Ascending aorta (tissue), 2 donors: ENCODE measurements around the gene ARHGAP10. TPM values are rescaled to one million over a fixed set of nuclear protein-coding genes. Genes with fewer than 3 reads are reported as not detected.

ENCODE experiments used
- DNase-seq, 2 donors: peaks; one replicate each; pipeline ENCODE4 v3.0.0-alpha.2; 2019; ENCODE audit warnings: low spot score in 2 of 2
- H3K27ac ChIP-seq, 2 donors: fragments of 200-600 bp; sonication (generic); one replicate each; pipeline ENCODE4 v1.5.1; 2016 to 2017; ENCODE audit warnings: mild to moderate bottlenecking in 1 of 2
- H3K27me3 ChIP-seq: fragments of 200-600 bp; sonication (generic); one replicate; pipeline ENCODE4 v1.5.1; 2017
- H3K36me3 ChIP-seq, 2 donors: fragments of 200-600 bp; sonication (generic); one replicate each; pipeline ENCODE4 v1.5.1; 2016
- H3K4me1 ChIP-seq, 2 donors: fragments of 200-600 bp; sonication (generic); one replicate each; pipeline ENCODE4 v1.5.1; 2016 to 2017; ENCODE audit warnings: mild to moderate bottlenecking in 1 of 2
- H3K4me3 ChIP-seq, 2 donors: fragments of 200-600 bp; sonication (generic); one replicate each; pipeline ENCODE4 v1.5.1; 2016 to 2017; ENCODE audit warnings: mild to moderate bottlenecking in 1 of 2
- H3K9me3 ChIP-seq, 2 donors: fragments of 200-600 bp; sonication (generic); one replicate each; pipeline ENCODE4 v1.5.1; 2016
- CTCF ChIP-seq, 3 experiments: fragments of 200-600 bp in 2 of 3; fragments of 450-650 bp in 1 of 3; sonication (generic) in 2 of 3; IDR thresholded peaks; one replicate each; pipeline ENCODE4 v1.5.1; 2016 to 2019; ENCODE audit warnings: antibody characterized with exemption in 3 of 3, mild to moderate bottlenecking in 1 of 3, moderate library complexity in 1 of 3
- intact Hi-C: fragments of 100-400 bp; cut with DNase I; formaldehyde crosslinking; loops from one replicate; pipeline ENCODE4 v1.15.1; 2023
- total RNA-seq: library from RNA; depleted of rRNA; stranded (reverse); fragments of >200 nt; gene quantifications from one replicate; pipeline ENCODE4 v1.1.0, GENCODE V29; 2016

The ARHGAP10 gene
- total RNA-seq, 1 donor from 2014 or later = 77.3 TPM

DNA sequence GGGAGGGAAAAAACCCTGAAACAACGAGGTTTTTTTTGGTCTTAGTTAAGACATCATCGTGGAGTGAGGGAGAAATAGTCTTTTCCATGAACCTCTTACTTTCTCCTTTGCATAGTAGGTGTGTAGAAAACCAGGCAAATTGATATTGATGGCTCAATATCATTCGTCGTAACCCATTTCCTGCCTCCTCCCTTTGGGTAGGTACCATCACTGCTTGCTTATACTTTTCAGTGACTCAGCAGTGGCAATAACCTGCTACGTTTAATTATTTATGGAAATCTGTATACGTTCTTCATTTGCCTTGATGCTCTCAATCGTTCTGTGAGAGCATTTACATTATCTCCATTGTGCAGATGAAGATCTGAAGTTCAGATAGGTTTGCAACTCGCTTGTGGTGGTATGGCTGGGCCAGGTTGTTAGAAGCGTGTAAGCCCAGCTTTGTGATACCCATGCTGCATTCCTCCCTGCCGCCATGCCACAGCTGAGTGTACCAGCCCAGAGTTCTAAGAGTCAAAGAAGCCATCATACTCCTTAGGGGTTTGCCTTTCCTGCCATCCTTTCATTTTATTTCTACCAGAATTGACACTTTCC is 212.9 kb downstream of the ARHGAP10 start:
- peaks cover 0 to 4% of the 10 kb centered on the region in 2 donors for H3K4me1 ChIP-seq
- no peak overlapping the region for H3K27ac ChIP-seq
- H3K36me3 ChIP-seq = peaks cover 38 to 56% of the 10 kb centered on the region in 2 donors
- TF ChIP-seq CTCF (IDR thresholded peaks at IDR 0.05) = no peak
- intact Hi-C loops = no loop called here
- H3K4me3 ChIP-seq = no peak overlapping the region
- H3K9me3 ChIP-seq = no peaks in the 10 kb centered on the region
- no peaks in the 10 kb centered on the region for H3K27me3 ChIP-seq
- no peak for DNase-seq

DNA sequence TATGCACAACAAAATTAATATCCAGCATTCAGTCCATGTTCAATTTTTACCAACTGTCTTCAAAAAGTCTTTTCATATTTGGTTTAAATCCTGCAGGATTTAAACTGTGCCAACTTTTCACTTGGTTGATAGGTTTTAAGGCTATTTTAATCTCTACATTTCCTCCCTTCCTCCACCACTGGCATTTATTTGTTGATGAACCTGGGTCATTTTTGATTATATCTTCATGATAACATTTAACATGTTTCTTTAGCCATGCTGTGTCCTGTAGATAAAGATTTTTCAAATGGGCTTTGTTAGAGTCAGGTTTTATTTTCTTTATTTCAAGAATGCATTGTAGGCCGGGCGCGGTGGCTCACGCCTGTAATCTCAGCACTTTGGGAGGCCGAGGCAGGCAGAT is 216.4 kb downstream of the ARHGAP10 start:
- H3K9me3 ChIP-seq = peaks cover 0 to 3% of the 10 kb centered on the region in 2 donors
- H3K36me3 ChIP-seq = peaks cover 31 to 78% of the 10 kb centered on the region in 2 donors
- DNase-seq = no peak
- no peak overlapping the region for H3K4me3 ChIP-seq
- no peaks in the 10 kb centered on the region for H3K4me1 ChIP-seq
- no peaks in the 10 kb centered on the region for H3K27me3 ChIP-seq
- intact Hi-C loops = no loop called here
- no peak overlapping the region for H3K27ac ChIP-seq
- TF ChIP-seq CTCF (IDR thresholded peaks at IDR 0.05) = no peak

GRCh38 chr4:147950261-147950660 is 218.4 kb downstream of the ARHGAP10 start:
- Histone ChIP-seq H3K4me3 (no peak overlapping the region), H3K27ac (no peak overlapping the region), H3K9me3 (peaks cover 0 to 7% of the 10 kb centered on the region in 2 donors), H3K27me3 (no peaks in the 10 kb centered on the region), H3K36me3 (peaks cover 28 to 71% of the 10 kb centered on the region in 2 donors), H3K4me1 (no peaks in the 10 kb centered on the region)
- intact Hi-C loops = no loop called here
- TF ChIP-seq CTCF (IDR thresholded peaks at IDR 0.05) = no peak
- DNase-seq = no peak

DNA sequence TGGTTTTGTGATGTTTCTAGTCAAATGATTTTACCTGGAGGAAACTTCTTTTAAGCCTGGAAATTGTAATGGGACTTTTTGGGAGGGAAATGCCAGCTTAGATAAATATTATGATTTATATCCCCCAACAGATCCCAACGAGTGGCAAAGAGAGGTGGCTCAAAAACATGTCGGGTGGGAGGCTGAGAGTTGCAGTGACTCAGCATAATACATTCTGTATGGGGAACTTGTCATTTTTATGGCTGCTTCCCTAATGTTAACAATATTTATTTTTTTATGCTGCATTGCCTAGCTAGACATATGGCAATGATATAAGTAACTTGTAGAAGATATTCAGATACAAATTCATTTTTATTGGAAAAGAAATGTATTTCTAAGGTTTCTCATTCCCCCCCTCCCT is 219.0 kb downstream of the ARHGAP10 start:
- Histone ChIP-seq H3K27ac (no peak overlapping the region), H3K4me1 (no peaks in the 10 kb centered on the region), H3K27me3 (no peaks in the 10 kb centered on the region), H3K36me3 (peaks cover 24 to 66% of the 10 kb centered on the region in 2 donors), H3K4me3 (no peak overlapping the region), H3K9me3 (peaks cover 0 to 7% of the 10 kb centered on the region in 2 donors)
- DNase-seq = no peak
- intact Hi-C loops = no loop called here
- TF ChIP-seq CTCF (IDR thresholded peaks at IDR 0.05) = no peak

DNA sequence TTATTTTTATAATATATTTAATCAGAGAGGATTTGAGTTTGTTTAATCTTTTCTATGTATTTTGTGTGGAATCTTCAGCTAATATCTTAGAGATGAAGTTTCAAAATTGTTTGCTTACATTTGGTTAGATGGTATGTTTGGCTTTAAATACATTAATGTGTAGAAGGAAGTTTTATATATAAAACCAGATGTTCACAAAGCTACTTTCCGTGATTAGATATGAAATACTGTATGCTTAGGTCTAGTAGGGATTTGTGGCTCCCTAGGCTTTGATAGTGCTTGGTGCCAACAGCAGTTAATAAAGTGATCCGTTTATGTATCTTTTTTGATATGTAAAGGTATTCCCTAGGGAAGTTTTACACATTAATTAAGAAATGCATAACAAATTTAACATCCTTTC is 223.0 kb downstream of the ARHGAP10 start:
- Histone ChIP-seq H3K4me1 (peaks cover 0 to 24% of the 10 kb centered on the region in 2 donors), H3K36me3 (peaks cover 0 to 30% of the 10 kb centered on the region in 2 donors), H3K9me3 (peaks cover 0 to 7% of the 10 kb centered on the region in 2 donors), H3K27ac (no peak overlapping the region), H3K4me3 (no peak overlapping the region), H3K27me3 (no peaks in the 10 kb centered on the region)
- no peak for TF ChIP-seq CTCF (IDR thresholded peaks at IDR 0.05)
- no peak for DNase-seq
- intact Hi-C loops = no loop called here
